Measurements from ENCODE around the gene PRSS27.
"Not testable (repeated sequence)": the region's sequence is repeated elsewhere in the genome, so short reads cannot be mapped to it uniquely, and the experiment has no call there.

Gene PRSS27

GRCh38 chr16:2708290-2708639 lies 11.8 kb downstream of the PRSS27 start:
- DNase-seq (ENCODE audit: low read depth), result no peak

DNA sequence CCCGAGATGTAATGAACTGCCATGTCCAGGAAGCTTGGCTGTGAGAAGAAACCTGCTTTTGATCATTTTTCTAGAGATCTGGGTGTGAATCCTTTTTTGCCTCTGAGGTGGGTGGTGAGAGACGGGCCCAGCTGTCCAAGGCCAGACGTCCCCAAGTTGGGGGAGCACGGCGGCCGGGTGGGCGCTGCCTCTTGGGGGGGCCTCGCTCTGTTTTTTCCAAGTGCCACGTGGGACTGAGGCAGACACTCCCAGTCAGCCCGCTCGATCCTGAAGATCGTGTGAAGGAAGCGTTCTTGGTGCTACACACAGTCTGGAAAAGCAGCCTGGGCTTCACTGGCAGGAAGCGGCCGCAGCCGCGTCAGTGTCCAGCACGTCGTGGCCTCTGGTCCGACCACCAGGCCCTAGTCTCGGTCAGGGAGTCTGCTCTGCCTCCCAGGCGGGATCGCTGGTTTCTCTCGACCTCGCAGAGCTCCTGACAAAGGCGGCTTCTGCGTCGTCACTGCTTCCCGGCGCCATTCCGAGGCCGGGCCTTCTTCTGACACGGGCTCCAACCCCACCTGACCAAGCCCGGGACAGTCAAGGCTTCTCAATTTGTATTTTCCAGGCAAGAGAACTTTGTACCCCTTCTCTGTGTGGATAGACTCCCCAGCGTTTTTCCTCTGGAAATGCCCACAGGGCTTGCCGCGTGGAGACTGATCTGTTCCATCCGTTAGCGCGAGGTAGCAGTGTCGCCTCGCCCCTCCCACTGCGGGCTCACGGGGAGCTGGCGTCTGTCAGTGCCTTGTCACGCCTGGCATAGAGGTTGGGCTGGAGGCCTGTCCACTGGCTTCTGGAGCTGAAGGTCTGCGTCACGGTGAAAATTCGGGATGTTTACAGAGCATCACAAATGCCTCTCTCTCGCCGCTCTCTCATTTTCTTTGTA lies 12.4 kb downstream of the PRSS27 start:
- DNase-seq (ENCODE audit: low read depth), result no peak

- DNase-seq (ENCODE audit: low read depth), result no peak
Measured at GRCh38 chr16:2706611-2707311, 13.3 kb downstream of the PRSS27 start.

GRCh38 chr16:2706085-2706484 lies 13.9 kb downstream of the PRSS27 start:
- no peak for DNase-seq (ENCODE audit: low read depth)

DNA sequence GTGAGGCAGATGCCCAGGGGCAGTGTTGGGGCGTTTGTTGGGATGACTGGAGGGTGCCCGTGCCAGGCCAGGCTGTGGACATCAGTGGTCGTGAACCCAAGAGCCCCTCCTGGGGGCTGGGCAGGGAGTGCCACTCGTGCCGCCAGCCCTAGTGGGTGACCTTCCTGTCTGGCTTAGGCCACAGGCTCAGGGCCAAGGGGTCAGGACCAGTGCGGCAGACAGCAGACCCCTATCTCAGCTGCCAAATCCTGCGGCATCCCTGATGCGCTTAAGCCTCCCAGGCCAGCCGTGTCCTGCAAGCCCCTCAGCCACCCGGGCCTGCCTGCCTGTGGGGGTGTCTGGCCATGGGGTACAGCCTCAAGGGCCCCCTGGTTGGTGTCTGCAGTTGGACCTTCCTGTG lies 14.7 kb downstream of the PRSS27 start:
- DNase-seq (ENCODE audit: low read depth), result no peak

GRCh38 chr16:2704983-2705275 lies 15.1 kb downstream of the PRSS27 start:
- no peak for DNase-seq (ENCODE audit: low read depth)

GRCh38 chr16:2704166-2704982 lies 15.7 kb downstream of the PRSS27 start:
- no peak for DNase-seq (ENCODE audit: low read depth)

GRCh38 chr16:2702871-2703745 lies 16.9 kb downstream of the PRSS27 start:
- DNase-seq (ENCODE audit: low read depth), result no peak

GRCh38 chr16:2702438-2702825 lies 17.6 kb downstream of the PRSS27 start:
- DNase-seq (ENCODE audit: low read depth), result no peak

DNA sequence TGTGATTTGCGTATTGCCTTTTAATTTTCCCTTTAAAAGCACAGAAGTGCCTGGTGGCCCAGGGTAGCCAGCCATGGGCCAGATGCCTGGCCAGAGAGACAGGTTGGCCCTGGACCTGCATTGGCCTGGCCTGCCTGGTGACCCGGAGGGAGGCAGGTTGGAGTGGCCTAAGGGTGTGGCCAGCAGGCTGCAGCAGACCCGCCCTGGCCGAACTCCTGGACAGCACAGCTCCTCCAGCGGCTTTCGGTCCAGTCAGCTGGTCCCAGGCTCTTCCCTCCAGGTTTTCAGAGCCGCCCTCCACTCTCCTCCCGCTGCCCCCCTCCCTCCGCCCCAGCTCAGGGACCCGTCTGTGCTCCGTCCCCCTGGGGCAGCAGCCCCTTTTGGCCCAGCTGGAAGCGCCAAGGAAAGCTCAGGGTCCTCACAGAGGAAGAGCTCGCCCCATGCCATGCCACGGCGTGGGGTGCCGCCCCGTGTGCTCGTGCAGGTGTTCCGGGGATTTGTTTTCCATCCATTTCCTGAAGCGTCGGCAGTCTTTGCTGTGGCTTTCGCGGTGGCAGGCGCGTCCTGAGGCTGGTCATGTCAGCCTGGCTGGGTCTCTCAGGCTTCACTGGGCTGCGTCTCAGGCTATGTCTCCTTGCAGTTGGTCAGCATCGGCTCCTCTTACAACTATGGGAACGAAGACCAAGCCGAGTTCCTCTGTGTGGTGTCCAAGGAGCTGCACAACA lies 18.1 kb downstream of the PRSS27 start:
- DNase-seq (ENCODE audit: low read depth), result no peak

DNA sequence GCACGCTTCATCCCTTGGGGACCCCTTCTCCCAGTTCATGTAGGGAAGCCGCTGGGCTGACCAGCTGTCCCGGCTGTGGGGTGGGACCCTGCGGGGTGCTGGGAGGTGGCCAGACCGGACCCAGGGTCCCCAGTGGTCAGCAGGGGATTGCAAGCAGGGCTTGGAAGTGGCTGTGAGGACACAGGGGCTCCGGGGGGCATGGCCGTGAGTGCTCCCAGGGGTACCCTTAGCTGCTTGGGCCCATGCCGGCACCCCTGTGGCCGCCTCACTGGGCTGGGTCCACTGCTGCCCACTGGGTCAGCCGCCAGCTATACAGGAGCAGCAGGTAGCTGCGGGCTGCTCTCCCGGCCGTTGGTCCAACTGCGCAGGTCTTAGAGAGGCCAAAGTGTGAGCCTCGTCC lies 18.8 kb downstream of the PRSS27 start:
- DNase-seq (ENCODE audit: low read depth), result no peak

DNA sequence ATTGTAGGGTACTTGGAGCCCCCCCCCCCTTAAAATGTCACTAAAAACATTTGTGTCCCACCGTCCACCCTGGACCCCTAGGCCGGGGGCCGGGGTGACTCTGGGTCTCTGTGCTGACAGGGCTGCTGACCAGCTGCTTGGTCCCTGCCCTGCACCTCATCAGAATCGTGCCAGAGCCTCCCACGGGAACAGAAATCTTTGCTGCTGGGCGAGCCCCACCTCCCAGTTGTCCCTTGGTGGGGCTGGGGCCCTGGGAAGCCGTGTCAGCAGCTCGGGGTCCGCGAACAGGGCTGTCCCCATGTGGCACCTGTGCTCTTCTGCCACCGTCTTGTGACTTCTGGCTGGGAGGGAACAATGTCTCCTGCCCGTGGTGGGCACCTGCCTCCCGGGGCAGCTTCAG lies 19.2 kb downstream of the PRSS27 start:
- no peak for DNase-seq (ENCODE audit: low read depth)

GRCh38 chr16:2699791-2700600 lies 20.0 kb downstream of the PRSS27 start:
- DNase-seq (ENCODE audit: low read depth), result no peak

GRCh38 chr16:2698965-2699750 lies 20.9 kb downstream of the PRSS27 start:
- no peak for DNase-seq (ENCODE audit: low read depth)

DNA sequence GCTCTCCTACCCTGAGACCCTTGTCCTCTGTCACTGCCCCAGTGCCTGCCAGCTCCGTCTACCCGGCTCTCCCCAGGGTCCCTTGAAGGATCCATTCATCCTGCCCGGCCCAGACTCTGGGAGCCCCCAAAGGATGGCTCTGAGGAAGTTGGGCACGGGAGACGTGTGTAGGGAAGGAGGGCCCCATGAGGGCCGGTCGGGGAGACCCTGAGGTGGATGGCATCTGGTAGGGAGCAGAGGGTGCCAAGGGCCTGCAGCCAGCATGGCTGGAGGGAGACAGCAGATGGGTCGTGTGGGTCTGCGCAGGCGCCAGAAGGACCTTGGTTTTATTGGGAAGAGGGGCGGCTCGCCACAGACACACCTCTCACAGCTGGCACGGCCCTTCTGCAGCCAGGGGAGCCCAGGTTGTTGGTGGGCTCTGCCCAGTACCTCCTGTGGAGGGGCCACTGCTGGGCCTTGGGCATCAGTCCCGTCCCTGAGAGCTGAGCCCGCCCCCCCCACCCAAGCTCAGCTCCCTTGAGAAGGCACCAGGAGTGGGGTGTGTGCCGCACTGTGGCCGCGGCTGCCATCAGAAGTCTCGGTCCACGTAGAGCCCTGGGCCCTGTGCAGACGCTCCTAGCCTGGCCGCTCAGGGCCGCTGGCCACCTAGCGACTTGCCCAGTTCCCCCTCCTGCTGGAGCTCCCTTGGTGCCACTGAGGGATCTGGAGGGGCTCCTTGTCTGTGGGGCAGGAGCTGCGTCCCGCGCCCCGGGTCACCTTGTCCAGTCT lies 21.7 kb downstream of the PRSS27 start:
- no peak for DNase-seq (ENCODE audit: low read depth)

DNA sequence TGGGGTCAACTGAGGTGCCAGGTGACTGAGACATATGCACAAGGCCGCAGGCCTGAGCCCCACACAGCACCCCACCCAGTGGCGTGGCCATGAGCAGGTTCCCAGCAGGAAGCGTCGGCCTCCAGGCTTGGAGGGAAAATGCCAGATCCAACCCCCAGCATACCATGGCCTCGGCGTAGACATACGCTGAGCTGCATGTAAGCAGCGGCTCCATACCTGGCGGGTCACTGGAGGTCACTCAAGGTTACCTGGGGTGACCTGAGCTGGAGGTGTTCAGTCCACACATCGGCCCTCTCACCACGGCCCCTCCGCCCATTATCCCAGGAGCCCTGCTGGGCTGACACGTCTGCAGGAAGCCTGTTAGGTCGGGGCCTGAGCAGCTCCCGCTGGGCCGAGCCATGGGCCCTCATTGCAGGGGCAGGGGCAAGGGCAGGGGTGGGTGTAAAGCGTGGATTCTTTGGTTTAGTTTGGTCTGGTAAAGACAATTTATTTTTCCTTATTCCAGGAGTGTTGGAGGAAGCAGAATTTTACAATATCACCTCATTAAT lies 22.5 kb downstream of the PRSS27 start:
- DNase-seq (ENCODE audit: low read depth), result no peak

GRCh38 chr16:2696601-2697250 lies 23.3 kb downstream of the PRSS27 start:
- not testable (repeated sequence) for DNase-seq (ENCODE audit: low read depth)
